HG03095 (cell line): ENCODE results near the gene NNT.
"Not testable (repeated sequence)": the region's sequence is repeated elsewhere in the genome, so short reads cannot be mapped to it uniquely, and the experiment has no call there.

ENCODE experiments used
- ATAC-seq: cut with Tn5 transposase; IDR thresholded peaks from one replicate; pipeline ENCODE4 v1.9.1; 2021; ENCODE audit warnings: moderate library complexity; ENCODE audit not compliant: unreplicated experiment

The NNT gene

DNA sequence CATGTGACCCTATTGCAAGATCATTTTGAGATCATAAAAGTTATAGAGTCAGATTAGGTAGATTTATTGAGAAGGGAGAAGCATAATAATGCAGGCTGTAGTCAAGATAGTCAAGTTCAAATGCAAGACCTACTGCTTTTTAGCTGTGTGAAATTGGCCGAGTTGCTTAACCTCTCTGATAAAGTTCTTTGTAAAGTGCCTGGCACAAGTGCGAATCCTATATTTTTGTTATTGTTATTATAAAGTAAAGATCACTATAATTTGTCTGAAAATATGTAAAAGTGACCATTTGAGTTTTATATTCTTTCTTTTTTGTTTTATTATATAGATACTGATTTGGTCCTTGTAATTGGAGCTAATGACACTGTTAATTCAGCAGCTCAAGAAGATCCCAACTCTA lies 99.3 kb downstream of the NNT start:
- no peak for ATAC-seq

- no peak for ATAC-seq
These were observed 99.8 kb downstream of the NNT start for GRCh38 chr5:43702815-43703214.

- no peak for ATAC-seq
These were observed 101.3 kb downstream of the NNT start for GRCh38 chr5:43704243-43704642.

DNA sequence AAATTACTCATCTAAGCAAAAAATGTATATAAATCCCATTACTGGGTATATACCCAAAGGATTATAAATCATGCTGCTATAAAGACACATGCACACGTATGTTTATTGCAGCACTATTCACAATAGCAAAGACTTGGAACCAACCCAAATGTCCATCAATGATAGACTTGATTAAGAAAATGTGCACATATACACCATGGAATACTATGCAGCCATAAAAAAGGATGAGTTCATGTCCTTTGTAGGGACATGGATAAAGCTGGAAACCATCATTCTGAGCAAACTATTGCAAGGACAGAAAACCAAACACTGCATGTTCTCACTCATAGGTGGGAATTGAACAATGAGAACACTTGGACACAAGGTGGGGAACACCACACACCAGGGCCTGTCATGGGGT lies 103.6 kb downstream of the NNT start:
- ATAC-seq = not testable (repeated sequence)

- no peak for ATAC-seq
These were observed 108.5 kb downstream of the NNT start for GRCh38 chr5:43711496-43711895.

DNA sequence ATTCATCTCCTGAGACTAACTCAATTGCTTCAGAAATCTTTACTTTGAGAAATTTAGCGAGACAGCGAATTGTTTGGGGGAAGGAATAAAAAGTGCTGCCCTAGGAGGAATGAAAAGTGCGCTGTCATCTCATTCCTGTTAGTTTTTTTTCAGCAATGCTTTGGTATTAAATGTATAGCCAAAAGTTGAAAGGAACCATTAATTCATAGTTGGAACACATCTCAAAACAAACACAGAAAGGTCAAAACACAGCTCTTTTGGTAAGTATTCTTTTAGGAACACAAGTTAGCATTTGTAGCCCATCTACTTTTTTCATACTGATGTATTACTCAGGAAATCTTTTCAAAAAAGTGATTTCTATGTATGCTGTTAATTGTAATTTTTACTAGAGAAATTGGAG lies 109.1 kb downstream of the NNT start:
- ATAC-seq = no peak

DNA sequence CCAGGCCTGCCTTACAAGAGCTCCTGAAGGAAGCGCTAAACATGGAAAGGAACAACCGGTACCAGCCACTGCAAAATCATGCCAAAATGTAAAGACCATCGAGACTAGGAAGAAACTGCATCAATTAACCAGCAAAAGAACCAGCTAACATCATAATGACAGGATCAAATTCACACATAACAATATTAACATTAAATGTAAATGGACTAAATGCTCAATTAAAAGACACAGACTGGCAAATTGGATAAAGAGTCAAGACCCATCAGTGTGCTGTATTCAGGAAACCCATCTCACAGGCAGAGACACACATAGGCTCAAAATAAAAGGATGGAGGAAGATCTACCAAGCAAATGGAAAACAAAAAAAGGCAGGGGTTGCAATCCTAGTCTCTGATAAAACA lies 116.8 kb downstream of the NNT start:
- ATAC-seq = not testable (repeated sequence)

GRCh38 chr5:43728581-43728980 lies 125.6 kb downstream of the NNT start:
- no peak for ATAC-seq

GRCh38 chr5:43729846-43730478 lies 127.0 kb downstream of the NNT start:
- ATAC-seq = no peak

DNA sequence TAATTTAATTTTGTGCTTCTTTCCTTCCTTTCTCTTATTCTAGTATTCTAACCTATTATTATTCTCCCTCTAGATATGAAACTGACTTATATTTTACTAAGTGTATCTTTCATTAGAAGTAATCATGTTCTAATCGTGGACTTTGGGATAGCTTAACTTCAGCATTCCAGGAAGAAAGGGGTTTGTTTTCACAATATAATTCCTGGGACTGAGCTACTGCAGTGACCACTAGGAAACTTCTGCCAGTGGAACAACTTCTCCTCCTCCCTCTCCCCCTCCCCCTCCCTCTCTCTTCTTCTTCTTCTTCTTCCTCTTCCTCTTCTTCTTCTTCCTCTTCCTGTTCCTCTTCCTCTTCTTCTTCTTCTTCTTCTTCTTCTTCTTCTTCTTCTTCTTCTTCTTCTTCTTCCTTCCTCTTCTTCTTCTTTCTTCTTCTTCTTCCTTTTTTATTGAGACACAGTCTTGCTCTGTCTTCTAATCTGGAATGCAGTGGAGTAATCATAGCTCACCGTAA lies 127.9 kb downstream of the NNT start:
- ATAC-seq = no peak

DNA sequence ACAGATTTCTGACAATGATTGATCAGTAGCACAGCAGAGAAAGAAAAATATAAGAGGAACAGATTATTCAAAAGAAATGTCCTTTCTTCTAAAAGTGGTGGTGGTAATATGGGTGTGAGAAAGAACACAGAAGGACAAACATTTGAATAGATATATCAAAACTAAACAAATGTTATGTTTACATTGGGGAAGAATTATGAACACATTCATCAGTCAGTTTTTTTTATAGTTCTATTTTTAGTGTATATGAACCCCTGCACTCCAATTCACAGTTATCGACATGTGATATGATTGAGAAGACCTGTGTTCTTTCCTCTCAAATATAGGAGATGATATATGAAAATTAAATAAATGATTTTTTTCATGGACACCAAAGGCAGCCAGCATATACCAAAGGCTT lies 128.6 kb downstream of the NNT start:
- no peak for ATAC-seq

DNA sequence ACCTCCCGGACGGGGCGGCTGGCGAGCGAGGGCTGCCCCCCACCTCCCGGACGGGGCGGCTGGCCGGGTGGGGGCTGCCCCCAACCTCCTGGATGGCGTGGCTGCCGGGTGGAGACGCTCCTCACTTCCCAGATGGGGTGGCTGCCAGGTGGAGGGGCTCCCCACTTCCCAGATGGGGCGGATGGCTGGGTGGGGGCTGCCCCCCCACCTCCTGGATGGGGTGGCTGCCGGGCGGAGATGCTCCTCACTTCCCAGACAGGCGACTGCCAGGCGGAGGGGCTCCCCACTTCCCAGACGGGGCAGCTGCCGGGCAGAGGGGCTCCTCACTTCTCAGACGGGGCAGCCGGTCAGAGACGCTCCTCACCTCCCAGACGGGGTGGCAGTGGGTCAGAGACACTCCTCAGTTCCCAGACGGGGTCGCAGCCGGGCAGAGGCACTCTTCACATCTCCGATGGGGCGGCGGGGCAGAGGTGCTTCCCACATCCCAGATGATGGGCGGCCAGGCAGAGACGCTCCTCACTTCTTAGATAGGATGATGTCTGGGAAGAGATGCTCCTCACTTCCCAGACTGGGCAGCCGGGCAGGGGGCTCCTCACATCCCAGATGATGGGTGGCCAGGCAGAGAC lies 143.1 kb downstream of the NNT start:
- ATAC-seq = not testable (repeated sequence)

DNA sequence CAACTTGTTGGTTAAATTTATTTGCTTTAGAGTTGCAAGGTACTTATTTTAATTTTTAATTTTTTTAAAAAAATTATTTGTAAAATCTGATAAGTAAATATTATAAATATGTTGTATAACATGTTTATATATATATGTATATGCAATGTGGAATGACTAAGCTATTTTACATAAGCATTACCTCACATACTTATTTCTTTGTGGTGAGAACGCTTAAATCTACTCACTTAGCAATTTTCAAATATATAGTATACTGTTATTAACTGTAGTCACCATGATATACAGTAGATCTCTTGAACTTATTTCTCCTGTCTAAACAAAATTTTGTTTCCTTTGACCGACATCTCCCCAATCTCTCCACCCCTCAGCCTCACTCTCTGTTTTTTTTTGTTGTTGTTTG lies 147.8 kb downstream of the NNT start:
- no peak for ATAC-seq

DNA sequence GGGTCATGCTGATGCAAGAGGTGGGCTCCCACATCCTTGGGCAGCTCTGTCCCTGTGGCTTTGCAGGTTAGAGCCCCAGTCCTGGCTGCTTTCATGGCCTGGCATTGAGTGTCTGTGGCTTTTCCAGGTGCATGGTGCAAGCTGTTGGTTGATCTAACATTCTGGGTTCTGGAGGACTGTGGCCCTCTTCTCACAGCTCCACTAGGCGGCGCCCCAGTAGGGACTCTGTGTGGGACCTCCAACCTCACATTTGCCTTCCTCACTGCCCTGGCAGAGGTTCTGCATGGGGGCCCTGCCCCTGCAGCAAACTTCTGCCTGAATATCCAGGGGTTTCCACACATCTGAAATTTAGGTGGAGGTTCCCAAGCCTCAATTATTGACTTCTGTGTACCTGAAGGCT lies 150.1 kb downstream of the NNT start:
- no peak for ATAC-seq
